HTR-8/SVneo (cell line): ENCODE results near the gene NFIB.

Experiments
- DNase-seq: peaks from one replicate; pipeline ENCODE4 v3.0.0; 2011; ENCODE audit warnings: low spot score, mixed read lengths; ENCODE audit not compliant: insufficient read length
- FAIRE-seq: peaks from 2 replicates; lab custom pipeline; 2011; peaks lifted over from hg19 to GRCh38; lab: Jason Lieb, UNC

The NFIB gene

DNA sequence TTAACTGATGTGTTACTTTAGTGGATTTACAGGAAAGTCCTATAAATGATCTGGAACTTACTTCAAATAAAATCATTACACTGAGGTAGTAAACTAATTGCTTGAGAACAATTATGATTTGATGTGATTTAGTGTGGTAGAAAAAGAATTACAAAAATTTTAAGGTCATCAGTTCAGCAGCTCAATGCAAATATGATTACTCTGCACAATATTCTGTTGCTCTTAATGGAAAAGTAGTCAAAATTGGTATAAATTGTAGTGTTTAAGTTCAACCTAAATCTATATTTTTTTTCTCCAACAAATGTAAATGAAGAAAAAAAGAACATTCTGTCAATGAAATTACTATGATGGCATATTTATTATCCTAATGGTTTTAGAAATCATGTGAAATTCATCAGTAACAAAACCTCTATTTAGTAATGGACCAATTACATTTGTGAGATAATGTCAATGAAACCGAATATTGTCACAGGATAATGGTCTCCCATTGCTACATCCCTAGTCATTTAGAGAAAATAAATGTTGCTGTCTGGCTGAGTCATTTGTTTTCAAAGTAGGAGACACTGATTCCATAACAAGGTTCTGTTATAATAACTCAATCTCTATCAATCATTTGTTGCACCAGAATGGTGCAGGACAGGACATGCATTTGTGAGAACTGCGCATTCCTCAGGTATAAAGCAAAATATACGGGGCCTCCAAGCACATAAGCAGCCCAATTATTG, 177.1 kb downstream of the NFIB start:
- FAIRE-seq (no peak), DNase-seq (no peak)

DNA sequence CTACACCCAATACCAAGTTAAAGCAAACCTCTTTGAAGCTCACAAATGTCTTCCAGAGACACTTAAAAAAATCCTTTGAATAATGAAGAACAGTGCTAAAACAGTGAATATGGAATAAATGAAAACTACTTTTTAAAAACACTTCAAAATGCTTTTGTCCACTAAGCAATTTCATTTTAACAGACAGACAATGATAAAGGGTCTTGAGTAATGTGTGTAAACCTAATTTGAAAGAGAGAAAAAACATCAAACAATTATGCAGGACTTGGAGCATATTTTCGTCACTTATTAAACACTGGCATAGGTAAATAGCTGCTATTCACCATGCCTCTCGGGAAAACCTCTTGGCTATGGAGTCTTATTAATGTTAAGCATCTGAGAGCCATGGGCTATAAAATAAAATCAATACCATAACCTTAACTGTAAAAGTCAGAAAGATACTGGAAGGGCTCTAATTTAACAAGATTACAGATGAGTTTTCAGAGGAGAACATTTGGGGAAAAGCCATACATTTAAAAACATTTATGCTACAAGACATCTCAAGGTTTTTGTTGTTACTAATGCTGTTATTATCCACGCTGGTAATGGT, 177.8 kb downstream of the NFIB start:
- FAIRE-seq (no peak), DNase-seq (no peak)

GRCh38 chr9:14135421-14135820, 178.5 kb downstream of the NFIB start:
- FAIRE-seq = no peak
- no peak for DNase-seq

GRCh38 chr9:14133394-14133793, 180.5 kb downstream of the NFIB start:
- FAIRE-seq = no peak
- DNase-seq = no peak

DNA sequence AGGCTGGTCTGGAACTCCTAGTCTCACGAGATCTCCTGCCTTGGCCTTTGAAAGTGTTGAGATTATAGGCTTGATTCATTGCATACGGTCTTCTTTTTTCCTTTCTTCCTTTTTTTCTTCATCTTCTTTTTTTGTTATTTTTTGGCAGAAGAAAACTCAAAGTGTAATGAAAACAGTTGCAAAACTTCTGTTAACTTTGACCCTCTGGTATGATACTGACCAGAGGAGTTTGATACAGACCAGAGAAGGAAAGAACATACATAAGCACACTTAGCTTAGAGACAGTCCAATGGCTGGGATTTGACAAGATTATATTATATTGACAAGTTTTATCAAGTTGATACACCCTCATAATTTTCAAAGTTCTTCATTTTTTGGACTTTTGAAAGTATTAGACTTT, 181.2 kb downstream of the NFIB start:
- FAIRE-seq (no peak), DNase-seq (no peak)

DNA sequence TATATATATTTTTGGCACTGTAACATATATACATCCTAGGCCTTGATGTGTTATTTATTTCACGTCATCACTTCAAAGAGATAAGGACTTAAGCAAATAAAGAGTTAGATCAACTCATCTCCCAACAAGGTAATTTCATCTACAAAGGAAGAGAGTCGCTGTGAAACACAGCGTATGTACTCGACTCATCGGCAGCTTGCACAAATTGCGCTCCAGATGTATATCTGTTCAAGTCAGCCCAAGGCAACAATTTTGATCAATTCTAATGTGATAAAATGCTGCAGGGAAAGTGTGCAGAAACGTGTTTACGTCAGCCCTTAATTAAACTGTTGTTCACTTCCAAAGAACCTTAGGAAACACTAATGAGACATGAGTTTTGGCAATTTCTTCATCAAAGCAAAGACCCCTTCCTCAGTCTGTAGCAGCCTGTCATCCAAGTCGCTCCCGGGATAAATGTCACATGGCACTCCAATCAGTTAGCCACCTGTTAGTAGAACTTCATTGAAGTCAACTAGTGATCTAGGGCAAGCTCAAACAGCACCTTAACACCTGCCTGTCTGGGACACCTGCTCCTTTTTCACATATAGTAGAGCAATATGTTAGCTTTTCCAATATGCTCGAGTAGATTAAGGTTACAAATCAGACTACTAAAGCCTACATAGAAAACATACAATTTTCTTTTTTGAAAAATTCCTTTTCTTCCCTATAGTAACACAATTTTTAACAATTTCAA, 182.4 kb downstream of the NFIB start:
- DNase-seq (no peak), FAIRE-seq (no peak)

- no peak for DNase-seq
- FAIRE-seq = no peak
Observed at GRCh38 chr9:14127656-14128055, 186.3 kb downstream of the NFIB start.

DNA sequence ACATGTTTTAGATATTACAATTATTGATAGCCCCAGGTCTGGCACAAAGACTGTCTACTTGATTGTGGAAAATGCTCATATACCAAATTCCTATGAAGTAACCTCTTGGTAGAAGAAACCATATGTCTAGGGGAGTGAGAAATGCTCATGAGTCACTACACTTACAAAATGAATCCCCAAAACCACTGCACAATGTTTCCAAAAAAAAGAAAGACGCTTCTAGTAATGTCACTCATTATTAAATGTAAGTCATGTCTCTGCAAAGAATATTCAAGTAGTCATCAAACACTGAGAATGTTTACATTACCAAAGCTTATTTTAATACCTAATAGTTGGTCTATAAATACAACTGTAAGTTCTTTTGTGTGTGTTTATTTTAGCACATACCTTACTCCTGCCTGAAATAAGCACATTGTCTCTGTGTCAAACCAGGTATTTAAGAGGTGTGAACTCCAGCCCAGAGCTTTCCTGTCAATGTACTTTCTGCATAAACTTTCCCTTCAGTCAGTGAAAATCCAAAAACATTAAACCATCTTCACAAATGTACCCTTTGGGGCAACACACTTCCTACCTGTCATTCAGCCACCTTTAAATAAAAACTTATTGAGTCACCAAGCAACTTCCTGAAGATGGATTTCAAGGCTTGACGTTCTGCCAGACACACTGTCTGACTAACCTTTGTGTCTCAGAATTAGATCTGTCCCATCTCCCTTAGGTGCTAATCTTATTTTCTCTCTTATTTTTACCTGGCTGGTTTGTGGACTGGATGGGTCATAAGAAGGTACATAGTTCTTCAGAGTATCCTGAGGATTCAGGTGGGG, 194.0 kb downstream of the NFIB start:
- no peak for FAIRE-seq

GRCh38 chr9:14112226-14112625, 201.7 kb downstream of the NFIB start:
- no peak for FAIRE-seq
- no peak for DNase-seq

More for the DNA sequence above, 194.0 kb downstream of the NFIB start:
- DNase-seq = no peak

- DNase-seq (no peak), FAIRE-seq (no peak)
Observed at GRCh38 chr9:14111696-14112095, 202.2 kb downstream of the NFIB start.

DNA sequence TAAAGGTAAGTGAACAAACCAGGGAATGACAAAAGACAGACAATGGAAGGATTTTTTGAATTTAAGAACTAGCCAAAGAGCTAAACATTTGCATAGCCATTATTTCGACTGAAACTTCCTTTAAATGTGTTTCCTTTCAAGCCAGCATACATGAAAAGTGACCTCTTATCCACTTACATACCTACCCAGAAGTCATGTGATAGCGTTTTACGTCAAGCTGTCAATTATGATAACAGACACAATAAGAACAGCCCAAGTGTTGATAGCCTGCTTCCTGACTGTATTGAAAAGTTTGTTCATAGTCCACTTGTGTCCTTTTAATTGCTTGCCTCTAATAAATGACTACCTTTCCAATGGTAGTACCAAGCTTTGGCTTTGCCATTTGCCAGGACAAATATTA, 206.0 kb downstream of the NFIB start:
- DNase-seq (no peak), FAIRE-seq (no peak)

GRCh38 chr9:14107495-14107894, 206.4 kb downstream of the NFIB start:
- DNase-seq (no peak), FAIRE-seq (no peak)

DNA sequence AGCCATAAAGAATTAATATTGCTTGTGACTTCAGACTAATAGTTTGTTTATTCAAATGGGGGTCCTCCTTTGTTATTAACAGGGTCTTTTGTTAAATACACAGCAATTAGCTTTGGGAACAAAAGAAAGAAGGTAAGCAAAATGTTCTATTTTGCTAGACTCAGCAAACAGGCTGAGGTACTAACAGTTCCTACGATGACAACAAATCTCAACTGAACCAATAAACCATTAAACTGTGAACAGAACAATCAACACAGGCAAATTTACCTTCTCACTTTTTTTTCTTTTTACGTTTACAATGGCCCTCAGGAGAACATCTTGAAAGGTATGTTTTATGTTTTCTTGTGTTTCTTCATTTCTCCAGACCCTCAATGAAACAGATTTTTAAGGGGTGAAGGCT, 207.2 kb downstream of the NFIB start:
- DNase-seq (no peak), FAIRE-seq (no peak)

DNA sequence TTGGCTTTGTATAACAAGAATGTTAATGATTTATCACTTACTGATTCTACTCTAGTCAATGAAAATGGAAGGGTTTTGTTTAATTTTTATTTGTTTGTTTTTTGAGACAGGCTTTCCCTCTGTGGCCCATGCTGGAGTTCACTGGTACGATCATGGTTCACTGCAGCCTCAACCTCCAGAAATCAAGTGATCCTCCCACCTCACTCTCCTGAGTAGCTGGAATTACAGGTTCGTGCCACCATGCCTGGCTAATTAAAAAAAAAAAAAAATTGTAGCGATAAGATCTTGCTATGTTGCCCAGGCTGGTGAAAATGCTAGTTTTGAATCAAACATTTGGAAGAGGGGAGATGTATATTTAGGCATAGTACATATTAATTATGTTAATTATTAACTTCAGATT, 209.4 kb downstream of the NFIB start:
- DNase-seq (no peak), FAIRE-seq (no peak)

DNA sequence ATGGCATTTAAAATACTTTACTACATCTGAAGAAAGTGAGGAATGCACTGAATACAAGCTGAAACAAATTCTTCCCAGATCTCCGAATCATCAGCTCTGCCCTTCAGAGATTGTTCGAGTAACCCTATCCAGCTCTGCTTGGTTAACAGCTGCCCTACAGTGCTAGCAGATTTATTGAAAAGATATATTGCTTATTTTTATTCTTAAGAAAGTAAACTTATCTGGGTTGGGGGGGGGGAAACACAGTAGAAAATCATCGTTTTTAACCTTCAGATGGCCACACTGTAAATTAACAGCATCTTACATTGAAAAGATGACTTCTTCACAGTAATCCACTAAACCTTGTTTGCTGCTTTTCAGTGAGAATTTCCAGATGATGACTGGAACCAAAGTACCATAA, 210.8 kb downstream of the NFIB start:
- DNase-seq (no peak), FAIRE-seq (no peak)

DNA sequence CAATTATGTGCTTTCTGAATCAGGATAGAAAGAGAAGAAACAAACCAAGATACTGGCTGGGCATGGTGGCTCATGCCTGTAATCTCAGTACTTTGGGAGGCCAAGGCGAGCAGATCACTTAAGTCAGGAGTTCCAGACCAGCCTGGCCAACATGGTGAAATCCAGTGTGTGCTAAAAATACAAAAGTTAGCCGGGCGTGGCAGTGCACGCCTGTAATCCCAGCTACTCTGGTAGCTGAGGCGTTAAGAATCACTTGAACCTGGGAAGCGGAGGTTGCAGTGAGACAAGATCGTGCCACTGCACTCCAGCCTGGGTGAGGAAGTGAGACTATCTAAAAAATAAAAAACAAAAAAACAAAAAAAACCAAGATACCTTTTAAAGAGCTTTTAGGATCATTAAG, 214.2 kb downstream of the NFIB start:
- no peak for DNase-seq
- no peak for FAIRE-seq

DNA sequence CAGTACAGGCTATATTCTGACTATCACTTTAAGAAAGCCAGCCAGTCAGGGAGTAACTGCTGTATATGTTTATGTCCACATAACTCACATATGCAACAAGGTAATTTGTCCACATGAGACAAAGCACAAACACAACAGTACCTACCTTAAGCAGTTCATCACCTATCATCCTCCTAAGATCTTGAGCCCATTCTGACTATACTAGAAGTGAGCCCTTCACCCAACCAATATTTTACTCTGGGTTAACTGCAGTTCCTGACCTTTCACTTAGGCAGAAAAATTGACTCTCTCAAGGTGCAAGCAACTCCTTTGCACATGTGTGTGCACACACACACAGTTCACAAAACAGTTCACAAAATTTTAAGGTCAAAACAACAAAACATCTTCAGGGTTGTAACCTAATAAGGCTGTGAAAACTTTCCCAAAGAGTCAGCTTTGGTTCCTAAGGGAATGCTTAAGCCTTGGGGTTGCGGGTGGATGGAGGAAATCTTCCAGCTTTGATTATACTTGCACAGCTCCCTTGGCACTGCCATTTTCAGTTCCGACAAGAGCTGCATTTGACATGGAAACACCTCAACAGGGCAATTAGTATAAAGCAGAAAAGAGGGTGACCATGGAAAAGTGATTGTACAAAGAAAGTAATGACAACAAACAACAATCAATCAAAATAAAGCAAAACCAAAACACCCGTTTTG, 215.3 kb downstream of the NFIB start:
- DNase-seq = no peak
- FAIRE-seq = no peak

- DNase-seq (no peak), FAIRE-seq (no peak)
Observed at GRCh38 chr9:14097666-14098415, 216.1 kb downstream of the NFIB start.

DNA sequence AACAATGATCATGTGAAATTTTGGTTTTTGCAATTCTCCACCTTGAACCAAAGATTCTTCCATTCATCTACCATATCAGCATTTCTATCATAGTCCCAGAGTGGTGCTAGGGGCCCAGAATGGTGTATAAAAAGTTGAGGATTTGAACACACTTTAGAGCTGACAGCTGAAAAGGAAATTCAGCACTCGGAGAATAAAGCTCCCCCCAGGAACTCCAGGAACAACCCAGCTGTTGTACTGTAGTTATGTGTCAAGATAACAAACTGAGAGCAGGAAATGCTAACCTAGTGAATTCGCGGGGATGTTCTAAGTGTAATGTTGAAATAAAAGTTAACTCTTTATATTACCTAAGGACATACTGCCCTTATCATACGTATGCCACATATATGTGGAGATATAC, 216.7 kb downstream of the NFIB start:
- FAIRE-seq (no peak), DNase-seq (no peak)
